ENCODE data around the gene S1PR4.
"Not testable (repeated sequence)": the region's sequence is repeated elsewhere in the genome, so short reads cannot be mapped to it uniquely, and the experiment has no call there.

The S1PR4 gene

GRCh38 chr19:3216874-3217273 lies 38.3 kb downstream of the S1PR4 start:
- Histone ChIP-seq H3K4me3 (ENCODE audit: low read length) (no peak overlapping the region), H3K9me3 (ENCODE audit: insufficient read depth, low read depth, low read length) (no peaks in the 10 kb centered on the region), H3K27ac (ENCODE audit: low read depth, low read length) (no peak overlapping the region), H3K36me3 (ENCODE audit: insufficient read depth, low read length) (no peaks in the 10 kb centered on the region), H3K4me1 (ENCODE audit: insufficient read depth, low read length) (no peaks in the 10 kb centered on the region), H3K27me3 (ENCODE audit: insufficient read depth, low read length) (no peaks in the 10 kb centered on the region), H3K9ac (ENCODE audit: low read depth, low read length) (no peak overlapping the region)
- 97% methylated on average over 5 of the region's 5 CpGs for WGBS

GRCh38 chr19:3220576-3220975 lies 42.0 kb downstream of the S1PR4 start:
- H3K36me3 ChIP-seq (ENCODE audit: insufficient read depth, low read length): no peaks in the 10 kb centered on the region
- H3K4me1 ChIP-seq (ENCODE audit: insufficient read depth, low read length): no peaks in the 10 kb centered on the region
- no peaks in the 10 kb centered on the region for H3K9me3 ChIP-seq (ENCODE audit: insufficient read depth, low read depth, low read length)
- 81% methylated on average over 12 of the region's 12 CpGs for WGBS
- no peak overlapping the region for H3K4me3 ChIP-seq (ENCODE audit: low read length)
- H3K27ac ChIP-seq (ENCODE audit: low read depth, low read length): no peak overlapping the region
- no peaks in the 10 kb centered on the region for H3K27me3 ChIP-seq (ENCODE audit: insufficient read depth, low read length)
- H3K9ac ChIP-seq (ENCODE audit: low read depth, low read length): no peak overlapping the region

GRCh38 chr19:3221576-3221975 lies 43.0 kb downstream of the S1PR4 start:
- not testable (repeated sequence) for H3K36me3 ChIP-seq (ENCODE audit: insufficient read depth, low read length); H3K4me3 ChIP-seq (ENCODE audit: low read length); H3K4me1 ChIP-seq (ENCODE audit: insufficient read depth, low read length); H3K27ac ChIP-seq (ENCODE audit: low read depth, low read length); H3K27me3 ChIP-seq (ENCODE audit: insufficient read depth, low read length); H3K9me3 ChIP-seq (ENCODE audit: insufficient read depth, low read depth, low read length); H3K9ac ChIP-seq (ENCODE audit: low read depth, low read length)
- 96% methylated on average over 5 of the region's 5 CpGs for WGBS

- Histone ChIP-seq H3K4me3 (ENCODE audit: low read length) (no peak overlapping the region), H3K27ac (ENCODE audit: low read depth, low read length) (no peak overlapping the region), H3K9me3 (ENCODE audit: insufficient read depth, low read depth, low read length) (no peaks in the 10 kb centered on the region), H3K27me3 (ENCODE audit: insufficient read depth, low read length) (peaks cover 5% of the 10 kb centered on the region; the same call in 1 of the 2 replicates), H3K4me1 (ENCODE audit: insufficient read depth, low read length) (no peaks in the 10 kb centered on the region), H3K9ac (ENCODE audit: low read depth, low read length) (no peak overlapping the region), H3K36me3 (ENCODE audit: insufficient read depth, low read length) (no peaks in the 10 kb centered on the region)
- WGBS: 89% methylated on average over 5 of the region's 5 CpGs
These were observed 44.1 kb downstream of the S1PR4 start for GRCh38 chr19:3222709-3223108.

- peak within 1 kb of the TSS; percentile 67 for H3K4me3 ChIP-seq (ENCODE audit: low read length)
- H3K27me3 ChIP-seq (ENCODE audit: insufficient read depth, low read length): peaks cover 16% of the 10 kb centered on the region; the same call in 1 of the 2 replicates
- H3K36me3 ChIP-seq (ENCODE audit: insufficient read depth, low read length): no peaks in the 10 kb centered on the region
- H3K27ac ChIP-seq (ENCODE audit: low read depth, low read length): no peak within 1 kb of the TSS
- WGBS: 2% methylated on average over 92 of the region's 94 CpGs
- no peak within 1 kb of the TSS for H3K9ac ChIP-seq (ENCODE audit: low read depth, low read length)
- H3K4me1 ChIP-seq (ENCODE audit: insufficient read depth, low read length): no peaks in the 10 kb centered on the region
- no peaks in the 10 kb centered on the region for H3K9me3 ChIP-seq (ENCODE audit: insufficient read depth, low read depth, low read length)
These were observed 46.0 kb downstream of the S1PR4 start, which contains the start of gene CELF5 for GRCh38 chr19:3224346-3225168. TSS of gene CELF5 (plus strand) at chr19:3224661. CDS start at chr19:3224740, 79 bp downstream.

- H3K4me3 ChIP-seq (ENCODE audit: low read length): peak overlapping the region; percentile 51
These were observed 46.6 kb downstream of the S1PR4 start for GRCh38 chr19:3225169-3225485.

GRCh38 chr19:3225677-3226093 lies 47.1 kb downstream of the S1PR4 start:
- 40% methylated on average over 16 of the region's 16 CpGs for WGBS
- Histone ChIP-seq H3K4me1 (ENCODE audit: insufficient read depth, low read length) (no peaks in the 10 kb centered on the region), H3K36me3 (ENCODE audit: insufficient read depth, low read length) (no peaks in the 10 kb centered on the region), H3K4me3 (ENCODE audit: low read length) (peak overlapping the region; percentile 51), H3K27me3 (ENCODE audit: insufficient read depth, low read length) (peaks cover 16% of the 10 kb centered on the region; the same call in 1 of the 2 replicates), H3K9ac (ENCODE audit: low read depth, low read length) (no peak overlapping the region), H3K27ac (ENCODE audit: low read depth, low read length) (no peak overlapping the region), H3K9me3 (ENCODE audit: insufficient read depth, low read depth, low read length) (no peaks in the 10 kb centered on the region)

More at GRCh38 chr19:3225169-3225485, 46.6 kb downstream of the S1PR4 start:
- no peaks in the 10 kb centered on the region for H3K4me1 ChIP-seq (ENCODE audit: insufficient read depth, low read length)
- no peak overlapping the region for H3K9ac ChIP-seq (ENCODE audit: low read depth, low read length)
- H3K36me3 ChIP-seq (ENCODE audit: insufficient read depth, low read length): no peaks in the 10 kb centered on the region
- H3K27ac ChIP-seq (ENCODE audit: low read depth, low read length): no peak overlapping the region
- peaks cover 16% of the 10 kb centered on the region; the same call in 1 of the 2 replicates for H3K27me3 ChIP-seq (ENCODE audit: insufficient read depth, low read length)
- WGBS: 6% methylated on average over 6 of the region's 9 CpGs
- no peaks in the 10 kb centered on the region for H3K9me3 ChIP-seq (ENCODE audit: insufficient read depth, low read depth, low read length)

GRCh38 chr19:3227054-3227626 lies 48.6 kb downstream of the S1PR4 start:
- H3K27me3 ChIP-seq (ENCODE audit: insufficient read depth, low read length): peaks cover 16% of the 10 kb centered on the region; the same call in 1 of the 2 replicates
- H3K4me3 ChIP-seq (ENCODE audit: low read length): no peak overlapping the region
- 76% methylated on average over 12 of the region's 12 CpGs for WGBS
- H3K27ac ChIP-seq (ENCODE audit: low read depth, low read length): no peak overlapping the region
- no peaks in the 10 kb centered on the region for H3K36me3 ChIP-seq (ENCODE audit: insufficient read depth, low read length)
- no peak overlapping the region for H3K9ac ChIP-seq (ENCODE audit: low read depth, low read length)
- no peaks in the 10 kb centered on the region for H3K4me1 ChIP-seq (ENCODE audit: insufficient read depth, low read length)
- no peaks in the 10 kb centered on the region for H3K9me3 ChIP-seq (ENCODE audit: insufficient read depth, low read depth, low read length)

- H3K4me1 ChIP-seq (ENCODE audit: insufficient read depth, low read length): no peaks in the 10 kb centered on the region
- no peak overlapping the region for H3K4me3 ChIP-seq (ENCODE audit: low read length)
- no peak overlapping the region for H3K27ac ChIP-seq (ENCODE audit: low read depth, low read length)
- H3K9ac ChIP-seq (ENCODE audit: low read depth, low read length): no peak overlapping the region
- no peaks in the 10 kb centered on the region for H3K36me3 ChIP-seq (ENCODE audit: insufficient read depth, low read length)
- H3K27me3 ChIP-seq (ENCODE audit: insufficient read depth, low read length): peaks cover 16% of the 10 kb centered on the region; the same call in 1 of the 2 replicates
- H3K9me3 ChIP-seq (ENCODE audit: insufficient read depth, low read depth, low read length): no peaks in the 10 kb centered on the region
- WGBS: 57% methylated on average over 9 of the region's 9 CpGs
These were observed 50.8 kb downstream of the S1PR4 start for GRCh38 chr19:3229346-3229743.

Measured in HUES64 (cell line).